T47D (cell line): Measurements from ENCODE around the gene OSBP2.
"Not testable (repeated sequence)": the region's sequence is repeated elsewhere in the genome, so short reads cannot be mapped to it uniquely, and the experiment has no call there.

Source experiments
- DNase-seq, 2 experiments: peaks; one replicate each; pipeline versions ENCODE4 v3.0.0 to v3.0.0-alpha.2; 2011 to 2012; ENCODE audit warnings: low read depth in 1 of 2, low spot score in 1 of 2
- JUND ChIP-seq: IDR thresholded peaks from 2 replicates; pipeline ENCODE4 v1.6.1; 2012; ENCODE audit warnings: low read depth
- in situ Hi-C: cut with HindIII; loops from 2 replicates; pipeline ENCODE4 v1.10.0; 2016; ENCODE audit warnings: low sequenced_read_pairs, low pct_unique_long_range_greater_than_20kb

Gene OSBP2

GRCh38 chr22:30665266-30665665 is 29.4 kb upstream of the OSBP2 start:
- DNase-seq: no peak
- in situ Hi-C loops: no loop called here

GRCh38 chr22:30665786-30666185 is 28.9 kb upstream of the OSBP2 start:
- in situ Hi-C loops: no loop called here
- no peak for DNase-seq
- TF ChIP-seq JUND: no peak

More at GRCh38 chr22:30665266-30665665, 29.4 kb upstream of the OSBP2 start:
- no peak for TF ChIP-seq JUND

GRCh38 chr22:30667107-30667493 is 27.6 kb upstream of the OSBP2 start:
- no peak for TF ChIP-seq JUND
- in situ Hi-C loops: no loop called here
- no peak for DNase-seq

- no peak for TF ChIP-seq JUND
- DNase-seq: peak; percentile 90
- in situ Hi-C loops: no loop called here
These were observed 26.9 kb upstream of the OSBP2 start, which contains the start of gene DUSP18 for GRCh38 chr22:30667494-30668385. Gene DUSP18, minus strand, starts transcription at chr22:30667875. Its CDS starts 3,872 bp downstream, at chr22:30664003.

GRCh38 chr22:30668386-30668710 is 26.3 kb upstream of the OSBP2 start:
- no peak for TF ChIP-seq JUND
- in situ Hi-C loops: no loop called here
- DNase-seq: no peak

- no peak for DNase-seq
- no peak for TF ChIP-seq JUND
- in situ Hi-C loops: no loop called here
These were observed 23.6 kb upstream of the OSBP2 start for GRCh38 chr22:30671071-30671470.

GRCh38 chr22:30673136-30673535 is 21.5 kb upstream of the OSBP2 start:
- no peak for DNase-seq
- in situ Hi-C loops: no loop called here
- TF ChIP-seq JUND: no peak

- DNase-seq: no peak
- TF ChIP-seq JUND: no peak
- in situ Hi-C loops: no loop called here
These were observed 20.2 kb upstream of the OSBP2 start for GRCh38 chr22:30674482-30674881.

GRCh38 chr22:30675436-30675835 is 19.2 kb upstream of the OSBP2 start:
- no peak for TF ChIP-seq JUND
- DNase-seq: no peak
- in situ Hi-C loops: no loop called here

GRCh38 chr22:30676565-30676964 is 18.1 kb upstream of the OSBP2 start:
- DNase-seq, in situ Hi-C loops: not testable (repeated sequence)

GRCh38 chr22:30679895-30680690 is 14.6 kb upstream of the OSBP2 start:
- in situ Hi-C loops: not testable (repeated sequence)

GRCh38 chr22:30680991-30681770 is 13.5 kb upstream of the OSBP2 start:
- DNase-seq: no peak
- in situ Hi-C loops: no loop called here
- TF ChIP-seq JUND: no peak

More at GRCh38 chr22:30679895-30680690, 14.6 kb upstream of the OSBP2 start:
- not testable (repeated sequence) for DNase-seq

GRCh38 chr22:30681831-30682230 is 12.8 kb upstream of the OSBP2 start:
- TF ChIP-seq JUND: no peak
- DNase-seq: no peak
- in situ Hi-C loops: no loop called here
